ENCODE results near the gene OR8B4.
"Not testable (repeated sequence)": the region's sequence is repeated elsewhere in the genome, so short reads cannot be mapped to it uniquely, and the experiment has no call there.

Gene OR8B4, protein sequence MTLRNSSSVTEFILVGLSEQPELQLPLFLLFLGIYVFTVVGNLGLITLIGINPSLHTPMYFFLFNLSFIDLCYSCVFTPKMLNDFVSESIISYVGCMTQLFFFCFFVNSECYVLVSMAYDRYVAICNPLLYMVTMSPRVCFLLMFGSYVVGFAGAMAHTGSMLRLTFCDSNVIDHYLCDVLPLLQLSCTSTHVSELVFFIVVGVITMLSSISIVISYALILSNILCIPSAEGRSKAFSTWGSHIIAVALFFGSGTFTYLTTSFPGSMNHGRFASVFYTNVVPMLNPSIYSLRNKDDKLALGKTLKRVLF

DNA sequence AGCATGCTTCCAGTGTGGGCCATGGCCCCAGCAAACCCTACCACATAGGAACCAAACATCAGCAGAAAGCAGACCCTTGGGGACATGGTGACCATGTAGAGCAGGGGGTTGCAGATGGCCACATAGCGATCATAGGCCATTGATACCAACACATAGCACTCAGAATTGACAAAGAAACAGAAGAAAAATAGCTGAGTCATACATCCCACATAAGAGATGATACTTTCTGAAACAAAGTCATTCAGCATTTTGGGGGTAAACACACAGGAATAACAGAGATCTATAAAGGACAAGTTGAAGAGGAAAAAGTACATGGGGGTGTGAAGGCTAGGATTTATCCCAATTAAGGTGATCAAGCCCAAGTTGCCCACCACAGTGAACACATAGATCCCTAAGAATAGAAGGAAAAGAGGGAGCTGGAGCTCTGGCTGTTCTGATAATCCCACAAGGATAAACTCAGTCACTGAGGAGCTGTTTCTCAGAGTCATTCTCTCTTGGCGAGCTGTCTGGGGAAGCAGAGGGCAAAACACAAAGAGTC, at the start of gene OR8B4:
TSS of gene OR8B4 (minus strand) at position 488 of the 538 bp plus-strand sequence. CDS start at position 488, 0 bp downstream.
- DNase-seq (ENCODE audit: low read depth), result no peak

DNA sequence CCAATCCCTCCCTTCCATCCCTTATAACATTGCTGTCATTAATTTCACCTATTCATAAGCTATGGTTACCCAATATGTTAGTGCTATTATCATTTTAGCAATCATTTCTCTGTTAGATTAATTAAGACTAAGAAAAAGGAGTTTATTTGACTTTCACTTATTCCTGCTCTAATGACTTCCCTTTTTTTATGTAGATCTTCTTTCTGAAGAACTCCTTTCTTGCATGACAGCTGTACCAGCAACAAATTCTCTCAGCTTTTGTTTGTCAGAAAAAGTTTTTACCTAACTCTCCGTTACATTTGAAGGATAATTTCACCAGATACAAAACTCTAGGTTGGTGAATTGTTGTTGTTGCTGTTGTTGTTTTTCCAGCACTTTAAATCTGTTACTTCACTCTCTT, 49.4 kb upstream of the OR8B4 start:
- DNase-seq (ENCODE audit: low read depth), result no peak

GRCh38 chr11:124473476-124473875, 48.8 kb upstream of the OR8B4 start:
- DNase-seq (ENCODE audit: low read depth), result no peak

DNA sequence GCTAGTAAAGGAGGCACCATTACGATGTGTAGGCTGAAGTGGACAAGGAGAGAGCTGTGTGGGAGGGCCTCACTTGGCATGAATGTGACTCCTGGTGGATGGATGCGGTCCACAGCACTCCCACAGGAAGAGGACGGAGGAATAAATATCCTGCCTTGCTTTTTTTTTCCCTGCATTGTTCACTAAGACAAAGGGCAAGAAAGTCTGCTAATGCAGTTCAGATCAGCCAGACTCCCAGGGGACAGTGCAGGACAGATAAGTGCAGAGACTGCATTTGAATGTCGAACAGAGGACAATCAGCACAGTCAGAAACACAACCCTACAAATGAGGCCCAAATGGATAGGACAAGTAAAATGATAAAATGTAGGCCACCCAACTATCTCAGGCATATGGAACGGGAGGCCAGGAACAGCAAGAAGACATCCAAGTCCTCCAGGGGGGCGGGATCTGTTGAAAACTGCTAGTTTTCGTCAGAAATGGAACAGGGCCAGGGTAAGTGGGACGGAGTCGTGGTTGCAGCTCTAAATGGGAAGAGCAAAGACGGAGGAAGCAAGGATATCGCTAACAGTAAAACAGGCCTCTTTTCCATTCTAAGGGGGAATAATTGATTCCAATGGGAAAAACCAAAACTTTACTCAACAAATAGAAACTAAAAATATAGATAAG, 46.0 kb upstream of the OR8B4 start:
- no peak for DNase-seq (ENCODE audit: low read depth)

DNA sequence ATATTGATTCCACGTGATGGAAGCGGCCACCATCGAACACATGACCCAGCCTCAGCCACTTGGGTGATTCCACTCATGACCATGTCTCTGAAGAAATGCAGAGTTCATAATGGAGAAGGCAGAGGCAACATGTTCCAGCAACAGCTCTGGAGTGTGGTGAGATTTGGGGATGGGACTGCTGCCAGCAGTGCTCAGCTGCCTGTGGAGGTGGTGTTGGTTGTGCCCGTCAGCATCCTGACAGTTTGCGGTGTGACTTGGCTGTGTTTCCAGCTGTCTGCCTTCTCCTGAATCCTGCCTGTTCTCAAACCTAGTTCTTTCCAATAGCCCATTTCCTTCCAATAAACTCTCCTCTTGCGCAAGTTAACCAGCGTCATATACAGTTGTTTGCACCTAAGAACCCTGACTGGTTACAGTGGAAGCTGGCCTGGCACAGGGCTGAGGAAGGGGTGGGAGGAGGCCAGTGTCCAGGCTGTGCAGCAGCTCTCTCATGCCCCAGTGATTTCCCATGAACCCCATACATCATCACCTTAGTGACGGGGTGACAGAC, 42.8 kb upstream of the OR8B4 start:
- DNase-seq (ENCODE audit: low read depth), result no peak

- no peak for DNase-seq (ENCODE audit: low read depth)
Observed at GRCh38 chr11:124465368-124465767, 40.7 kb upstream of the OR8B4 start.

GRCh38 chr11:124463990-124464389, 39.3 kb upstream of the OR8B4 start:
- no peak for DNase-seq (ENCODE audit: low read depth)

GRCh38 chr11:124463324-124463723, 38.7 kb upstream of the OR8B4 start:
- DNase-seq (ENCODE audit: low read depth), result no peak

- no peak for DNase-seq (ENCODE audit: low read depth)
Observed at GRCh38 chr11:124460459-124460858, 35.8 kb upstream of the OR8B4 start.

DNA sequence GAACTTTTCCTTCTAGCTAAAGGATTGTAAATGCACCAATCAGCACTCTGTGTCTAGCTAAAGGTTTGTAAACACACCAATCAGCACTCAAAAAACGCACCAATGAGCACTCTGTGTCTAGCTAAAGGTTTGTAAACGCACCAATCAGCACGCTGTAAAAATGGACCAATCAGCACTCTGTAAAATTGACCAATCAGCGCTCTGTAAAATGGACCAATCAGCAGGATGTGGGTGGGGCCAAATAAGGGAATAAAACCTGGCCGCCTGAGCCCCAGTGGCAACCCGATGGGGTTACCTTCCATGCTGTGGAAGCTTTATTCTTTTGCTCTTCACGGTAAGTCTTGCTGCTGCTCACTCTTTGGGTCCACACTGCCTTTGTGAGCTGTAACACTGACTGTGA, 34.7 kb upstream of the OR8B4 start:
- not testable (repeated sequence) for DNase-seq (ENCODE audit: low read depth)

GRCh38 chr11:124454552-124454951, 29.9 kb upstream of the OR8B4 start:
- no peak for DNase-seq (ENCODE audit: low read depth)

GRCh38 chr11:124446916-124447315, 22.2 kb upstream of the OR8B4 start:
- DNase-seq (ENCODE audit: low read depth), result no peak

DNA sequence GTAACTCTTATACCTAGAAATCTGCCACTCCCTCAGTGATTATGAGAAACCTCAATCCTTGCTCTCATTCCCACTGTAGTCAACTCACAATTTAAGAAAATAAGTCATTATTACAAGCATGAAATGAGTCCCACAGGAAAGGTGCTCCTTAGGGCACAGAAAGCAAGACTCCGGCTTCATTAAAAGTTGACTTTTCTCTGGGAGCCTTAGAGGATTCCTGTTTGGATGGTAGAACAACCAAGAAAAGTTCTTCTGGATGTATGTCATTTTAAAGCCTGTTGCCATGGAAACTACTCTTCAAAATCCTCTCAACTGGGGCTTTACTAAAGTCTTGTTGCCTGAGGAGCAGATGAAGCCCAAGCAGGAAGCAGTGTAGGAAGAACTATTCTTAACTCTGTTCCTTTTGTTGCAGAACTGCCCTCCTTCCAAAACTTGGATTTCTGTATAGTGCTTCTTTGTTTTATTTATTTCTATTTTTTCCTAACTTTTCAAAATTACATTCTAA, 21.0 kb upstream of the OR8B4 start, which contains the start of gene OR8B8:
TSS of gene OR8B8 (minus strand) at position 51 of the 505 bp plus-strand sequence. CDS start 4,611 bp downstream, outside the sequence.
- DNase-seq (ENCODE audit: low read depth), result no peak

- no peak for DNase-seq (ENCODE audit: low read depth)
Observed at GRCh38 chr11:124442847-124443246, 18.2 kb upstream of the OR8B4 start.

DNA sequence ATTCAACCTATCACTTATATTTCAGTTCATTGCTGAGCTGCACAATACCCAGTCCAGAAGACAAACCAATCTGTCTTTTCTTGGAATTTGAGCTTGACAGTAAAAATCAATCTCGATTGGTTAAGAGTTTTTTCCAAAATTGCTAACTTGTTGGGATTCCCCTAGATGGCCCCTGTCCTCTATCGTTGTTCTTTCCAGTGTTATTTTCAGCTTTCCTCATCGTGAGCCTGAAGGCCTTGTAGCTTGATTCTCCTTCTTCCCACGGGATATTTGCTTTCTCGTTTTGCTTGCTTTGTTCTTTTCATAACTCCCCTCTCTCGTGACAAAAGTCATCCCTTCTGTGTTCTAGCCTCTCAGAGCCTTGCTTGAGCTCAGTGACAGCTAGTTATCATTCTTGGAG, 17.8 kb upstream of the OR8B4 start:
- DNase-seq (ENCODE audit: low read depth), result no peak

DNA sequence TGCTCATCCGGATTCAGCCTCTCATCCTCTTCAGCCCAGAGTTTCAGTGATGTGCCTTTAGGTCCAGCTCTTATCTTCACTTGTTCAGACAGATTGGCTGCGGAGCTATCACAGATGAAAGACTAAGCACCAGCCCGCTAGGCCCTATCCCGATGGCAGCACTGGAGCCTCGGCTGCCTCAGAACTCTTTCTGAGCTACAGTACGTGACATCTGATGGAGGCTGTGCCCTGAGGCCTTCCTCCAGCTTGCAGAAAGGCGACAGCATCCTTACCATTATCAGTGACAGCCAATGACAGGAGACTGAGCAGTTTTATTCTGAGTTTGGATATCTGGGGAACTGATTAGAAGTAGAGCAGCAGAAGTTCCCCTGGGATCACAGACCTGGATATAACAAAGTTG, 16.8 kb upstream of the OR8B4 start:
- DNase-seq (ENCODE audit: low read depth), result no peak

DNA sequence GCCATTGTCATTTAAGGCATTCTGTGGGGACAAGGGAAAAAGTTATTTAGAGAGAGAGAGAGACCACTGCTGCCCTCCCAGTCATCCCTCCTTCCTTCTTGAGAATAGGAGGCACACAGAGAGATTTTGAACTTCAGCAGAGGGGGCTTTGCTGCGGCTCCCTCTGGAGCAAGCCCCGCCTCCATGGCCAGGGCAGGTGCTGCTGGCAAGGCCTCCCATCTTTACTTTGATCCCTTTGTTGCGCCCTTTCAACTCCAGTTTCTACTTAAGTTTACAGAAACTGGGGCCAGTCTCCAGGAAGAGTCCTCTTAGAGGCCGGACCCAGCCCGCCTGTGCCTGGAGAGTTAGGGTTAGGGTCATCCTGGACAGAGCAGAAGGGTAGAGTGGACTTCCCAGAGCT, 16.4 kb upstream of the OR8B4 start:
- no peak for DNase-seq (ENCODE audit: low read depth)

DNA sequence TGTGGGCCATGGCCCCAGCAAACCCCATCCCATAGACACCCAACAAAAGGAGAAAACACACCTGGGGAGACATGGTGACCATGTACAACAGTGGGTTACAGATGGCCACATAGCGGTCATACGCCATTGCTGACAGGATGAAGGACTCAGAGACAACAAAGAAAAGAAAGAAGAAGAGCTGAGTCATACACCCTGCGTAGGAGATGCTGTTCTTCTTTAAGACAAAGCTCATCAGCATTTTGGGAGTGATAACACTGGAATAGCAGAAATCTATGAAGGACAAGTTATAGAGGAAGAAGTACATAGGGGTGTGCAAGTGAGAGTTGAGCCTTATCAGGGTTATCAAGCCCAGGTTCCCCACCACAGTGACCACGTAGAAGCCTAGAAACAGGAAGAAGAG, 15.9 kb upstream of the OR8B4 start:
- DNase-seq (ENCODE audit: low read depth), result no peak

GRCh38 chr11:124434699-124435098, 10.0 kb upstream of the OR8B4 start:
- no peak for DNase-seq (ENCODE audit: low read depth)

GRCh38 chr11:124429599-124429998, 4.9 kb upstream of the OR8B4 start:
- no peak for DNase-seq (ENCODE audit: low read depth)

- no peak for DNase-seq (ENCODE audit: low read depth)
Observed at GRCh38 chr11:124421043-124421442, 3.6 kb downstream of the OR8B4 start.

DNA sequence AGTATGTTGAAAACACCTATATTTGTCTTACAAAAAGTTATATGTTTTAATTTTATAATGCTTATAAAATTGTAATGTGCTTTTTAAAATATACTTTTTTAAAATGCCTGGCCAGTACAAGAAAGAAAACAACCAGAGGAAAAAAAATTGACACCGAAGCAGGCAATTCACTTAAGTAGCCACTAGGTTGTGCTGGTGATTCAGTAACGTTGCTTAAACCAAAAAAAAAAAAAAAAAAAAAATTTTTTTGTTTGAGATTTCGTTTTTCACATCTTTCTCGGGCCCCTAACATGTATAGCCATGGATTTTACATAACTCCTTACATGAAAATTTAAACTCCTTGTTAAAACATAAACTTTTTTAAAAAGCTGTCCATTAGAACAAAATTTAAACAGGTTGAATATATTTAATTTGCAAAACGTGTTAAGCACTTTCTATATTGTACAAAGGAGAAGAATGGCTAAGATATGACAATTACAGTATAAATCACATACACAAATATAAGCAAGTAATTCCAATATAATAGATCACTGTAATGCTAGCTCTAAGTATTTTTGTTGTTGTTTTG, 9.2 kb downstream of the OR8B4 start:
- no peak for DNase-seq (ENCODE audit: low read depth)

GRCh38 chr11:124409906-124410305, 14.8 kb downstream of the OR8B4 start:
- DNase-seq (ENCODE audit: low read depth), result no peak

Data from activated T-cell treated with anti-CD3 and anti-CD28 coated beads for 1 hour (primary cell).